IMR-90 (cell line): ENCODE results near the gene ALPI. TPM values are rescaled to one million over a fixed set of nuclear protein-coding genes. Genes with fewer than 3 reads are reported as not detected.
"Not testable (repeated sequence)": the region's sequence is repeated elsewhere in the genome, so short reads cannot be mapped to it uniquely, and the experiment has no call there.

Source experiments
- ATAC-seq: fragments of 200-7000 bp; cut with Tn5 transposase; 2 replicates; pipeline ENCODE4 v1.9.1; 2020; ENCODE audit warnings: low read depth, mild to moderate bottlenecking, moderate library complexity
- BruUV-seq: library from RNA; stranded (reverse); fragments of 400-500 nt; replicated peaks from 2 replicates; lab custom pipeline; 2021; lab: Mats Ljungman, UMichigan
- CTCF ChIA-PET: fragments of 300-600 bp; formaldehyde crosslinking; extraction: SDS; loops from one replicate; lab custom pipeline; 2021; ENCODE audit warnings: antibody characterized with exemption; lab: Yijun Ruan, JAX
- POLR2A ChIA-PET: fragments of 300-600 bp; sonication (Branson Sonifier 250); formaldehyde crosslinking; loops from one replicate; lab custom pipeline; 2022; ENCODE audit warnings: antibody characterized with exemption; ENCODE audit not compliant: unreplicated experiment; lab: Charles Lee
- DNase-seq: peaks from one replicate; pipeline ENCODE4 v3.0.0; 2013
- H2AFZ ChIP-seq: replicated peaks from 2 replicates; pipeline ENCODE3; 2013; ENCODE audit warnings: low read length, mild to moderate bottlenecking; ENCODE audit not compliant: poor library complexity
- H2AK5ac ChIP-seq: 2 replicates; pipeline ENCODE4 v1.6.1; 2013; ENCODE audit warnings: low read depth, low read length, inconsistent platforms
- H2AK9ac ChIP-seq: replicated peaks from 2 replicates; pipeline ENCODE3; 2013; ENCODE audit warnings: mild to moderate bottlenecking, low read depth, low read length, moderate library complexity; ENCODE audit not compliant: poor library complexity
- H2BK120ac ChIP-seq: 2 replicates; pipeline ENCODE4 v1.6.1; 2013; ENCODE audit warnings: low read depth, low read length, inconsistent platforms
- H2BK15ac ChIP-seq: 3 replicates; pipeline ENCODE4 v1.6.1; 2013; ENCODE audit warnings: low read depth, low read length, inconsistent platforms
- H2BK20ac ChIP-seq: 2 replicates; pipeline ENCODE4 v1.6.1; 2013; ENCODE audit warnings: low read depth, mild to moderate bottlenecking, inconsistent platforms, low read length, moderate library complexity
- H2BK5ac ChIP-seq: 2 replicates; pipeline ENCODE4 v1.6.1; 2013; ENCODE audit warnings: mild to moderate bottlenecking, low read depth, low read length, inconsistent platforms; ENCODE audit not compliant: poor library complexity, severe bottlenecking
- H3K14ac ChIP-seq: replicated peaks from 2 replicates; pipeline ENCODE4 v1.6.1; 2013; ENCODE audit warnings: low read depth, low read length, inconsistent platforms
- H3K18ac ChIP-seq: 2 replicates; pipeline ENCODE4 v1.6.1; 2013; ENCODE audit warnings: low read depth, low read length, control low read depth
- H3K23ac ChIP-seq: 2 replicates; pipeline ENCODE4 v1.6.1; 2013; ENCODE audit warnings: low read depth, low read length, inconsistent platforms
- H3K27ac ChIP-seq: 2 replicates; pipeline ENCODE4 v1.5.1; 2013; ENCODE audit warnings: mild to moderate bottlenecking, control low read depth, low read length; ENCODE audit not compliant: insufficient read depth
- H3K27me3 ChIP-seq: 2 replicates; pipeline ENCODE4 v1.6.1; 2013; ENCODE audit warnings: low read length; ENCODE audit not compliant: control insufficient read depth, insufficient read depth
- H3K36me3 ChIP-seq: 2 replicates; pipeline ENCODE4 v1.6.1; 2013; ENCODE audit warnings: low read length, mixed read lengths; ENCODE audit not compliant: control insufficient read depth, insufficient read depth
- H3K4ac ChIP-seq: 2 replicates; pipeline ENCODE4 v1.6.1; 2013; ENCODE audit warnings: low read depth, low read length, inconsistent platforms
- H3K4me1 ChIP-seq: 2 replicates; pipeline ENCODE4 v1.6.1; 2013; ENCODE audit warnings: low read length, mixed read lengths; ENCODE audit not compliant: control insufficient read depth, insufficient read depth
- H3K4me2 ChIP-seq: 2 replicates; pipeline ENCODE4 v1.6.1; 2013; ENCODE audit warnings: low read depth, mild to moderate bottlenecking, control low read depth, low read length, moderate library complexity
- H3K4me3 ChIP-seq: 2 replicates; pipeline ENCODE4 v1.5.1; 2013; ENCODE audit warnings: low read depth, mild to moderate bottlenecking, control low read depth, low read length, moderate library complexity; ENCODE audit not compliant: insufficient read depth
- H3K56ac ChIP-seq: 2 replicates; pipeline ENCODE4 v1.6.1; 2013; ENCODE audit warnings: low read length, inconsistent platforms; ENCODE audit not compliant: insufficient read depth; ENCODE audit errors: extremely low read depth
- H3K79me1 ChIP-seq, 2 experiments: 2 replicates each; pipeline ENCODE4 v1.6.1; 2013; ENCODE audit warnings: low read length in 2 of 2, inconsistent platforms in 1 of 2, low read depth in 1 of 2
- H3K9ac ChIP-seq: 2 replicates; pipeline ENCODE4 v1.6.1; 2013; ENCODE audit warnings: low read depth, low read length, control low read depth
- H3K9me1 ChIP-seq: 2 replicates; pipeline ENCODE4 v1.6.1; 2013; ENCODE audit warnings: low read length, inconsistent platforms; ENCODE audit not compliant: insufficient read depth
- H3K9me3 ChIP-seq: 2 replicates; pipeline ENCODE4 v1.6.1; 2013; ENCODE audit warnings: low read length; ENCODE audit not compliant: control insufficient read depth, insufficient read depth
- H4K20me1 ChIP-seq: 2 replicates; pipeline ENCODE4 v1.6.1; 2013; ENCODE audit warnings: low read length, inconsistent platforms; ENCODE audit not compliant: insufficient read depth
- H4K5ac ChIP-seq: 2 replicates; pipeline ENCODE4 v1.6.1; 2013; ENCODE audit warnings: mild to moderate bottlenecking, low read depth, low read length, control low read depth
- H4K8ac ChIP-seq, 2 experiments: 2 replicates each; pipeline ENCODE4 v1.6.1; 2013; ENCODE audit warnings: low read depth in 2 of 2, low read length in 2 of 2, control low read depth in 1 of 2, inconsistent platforms in 1 of 2
- H4K91ac ChIP-seq: 2 replicates; pipeline ENCODE4 v1.6.1; 2013; ENCODE audit warnings: low read depth, low read length, inconsistent platforms; ENCODE audit not compliant: insufficient read depth
- WGBS, 2 experiments: methylation state at CpG; one replicate each; pipeline versions ENCODE4 v1.1.5 to v1.1.7; 2013; ENCODE audit warnings: missing lambda C conversion rate in 2 of 2; ENCODE audit not compliant: insufficient read length in 1 of 2; ENCODE audit errors: extremely low coverage in 2 of 2; 5-methylcytosine and 5-hydroxymethylcytosine counted together
- dilution Hi-C: fragments of 300-500 bp; cut with HindIII; formaldehyde crosslinking; loops from one replicate; pipeline ENCODE4 v1.14.3; 2018; ENCODE audit warnings: low sequenced_read_pairs; ENCODE audit not compliant: unreplicated experiment
- in situ Hi-C: fragments of 300-500 bp; cut with MboI; formaldehyde crosslinking; loops from 3 replicates; pipeline ENCODE4 v1.14.3; 2019; ENCODE audit warnings: low sequenced_read_pairs, inconsistent platforms, mixed read lengths
- intact Hi-C: fragments of 100-400 bp; cut with micrococcal nuclease; formaldehyde crosslinking; loops from 2 replicates; pipeline ENCODE4 v1.10.0; 2022
- polyA plus RNA-seq, 3 experiments: library from polyadenylated mRNA; depleted of rRNA; stranded (reverse); fragments of >200 nt; gene quantifications; 2 replicates each; pipeline ENCODE4 v1.2.3, GENCODE V29; 2012; ENCODE audit warnings: low replicate concordance in 1 of 3
- total RNA-seq: library from RNA; depleted of rRNA; stranded (reverse); fragments of >200 nt; gene quantifications from 2 replicates; pipeline ENCODE4 v1.2.3, GENCODE V29; 2012

The ALPI gene
- total and polyA plus RNA-seq, 2 of the 4 experiments (the other 2 are of a cell fraction), result not detected

DNA sequence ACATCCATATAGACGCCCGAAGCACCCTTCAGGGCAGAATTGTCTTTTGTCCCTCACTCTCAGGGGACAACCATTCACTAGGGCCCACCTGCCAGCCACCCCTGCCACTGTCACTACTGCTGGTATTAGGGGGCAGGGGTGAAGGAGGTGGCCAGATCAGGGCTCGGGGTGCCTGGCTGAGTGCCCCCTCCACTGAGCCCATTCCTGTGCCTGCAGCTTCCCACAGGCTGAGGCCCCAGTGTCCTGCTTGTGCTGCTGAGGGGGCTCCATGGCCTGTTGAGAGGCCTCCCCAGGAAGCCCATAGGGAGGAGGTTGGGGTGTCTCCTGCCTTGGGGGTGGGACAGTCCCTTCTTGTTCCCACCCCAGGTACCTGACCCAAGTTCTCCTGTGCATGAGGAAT is 4.3 kb upstream of the ALPI start:
- H4K20me1 ChIP-seq, H3K9me3 ChIP-seq, H2AK5ac ChIP-seq, H3K23ac ChIP-seq, H2BK20ac ChIP-seq, BruUV-seq, POLR2A ChIA-PET, H2AK9ac ChIP-seq, ATAC-seq, H4K8ac ChIP-seq, H3K27ac ChIP-seq, DNase-seq, H3K14ac ChIP-seq, CTCF ChIA-PET, H2BK15ac ChIP-seq, H3K9me1 ChIP-seq, H2AFZ ChIP-seq, H3K36me3 ChIP-seq, H3K56ac ChIP-seq, H3K4me2 ChIP-seq, dilution Hi-C loops, H3K9ac ChIP-seq, intact Hi-C loops, H3K4me3 ChIP-seq, H2BK5ac ChIP-seq, H3K18ac ChIP-seq, H3K79me1 ChIP-seq, H4K5ac ChIP-seq, H4K91ac ChIP-seq, in situ Hi-C loops, H3K4ac ChIP-seq, H3K4me1 ChIP-seq, H2BK120ac ChIP-seq: not testable (repeated sequence)
- peaks cover 19% of the 10 kb centered on the region for H3K27me3 ChIP-seq
- no CpG with 5 or more reads among the region's 3 CpGs for WGBS, 2 experiments
